GM19468 (cell line): ENCODE results near the gene BNC2.
"Not testable (repeated sequence)": the region's sequence is repeated elsewhere in the genome, so short reads cannot be mapped to it uniquely, and the experiment has no call there.

ENCODE experiments used
- ATAC-seq: cut with Tn5 transposase; IDR thresholded peaks from one replicate; pipeline ENCODE4 v1.9.1; 2021; ENCODE audit warnings: mild to moderate bottlenecking, moderate library complexity, moderate number of reproducible peaks; ENCODE audit not compliant: unreplicated experiment; ENCODE audit errors: extremely low read depth

The BNC2 gene

GRCh38 chr9:16484180-16484579, 386.3 kb downstream of the BNC2 start:
- no peak for ATAC-seq

GRCh38 chr9:16482764-16483163, 387.7 kb downstream of the BNC2 start:
- ATAC-seq = no peak

GRCh38 chr9:16480584-16480983, 389.9 kb downstream of the BNC2 start:
- ATAC-seq = not testable (repeated sequence)

- ATAC-seq = no peak
Measured at GRCh38 chr9:16475996-16476395, 394.5 kb downstream of the BNC2 start.

DNA sequence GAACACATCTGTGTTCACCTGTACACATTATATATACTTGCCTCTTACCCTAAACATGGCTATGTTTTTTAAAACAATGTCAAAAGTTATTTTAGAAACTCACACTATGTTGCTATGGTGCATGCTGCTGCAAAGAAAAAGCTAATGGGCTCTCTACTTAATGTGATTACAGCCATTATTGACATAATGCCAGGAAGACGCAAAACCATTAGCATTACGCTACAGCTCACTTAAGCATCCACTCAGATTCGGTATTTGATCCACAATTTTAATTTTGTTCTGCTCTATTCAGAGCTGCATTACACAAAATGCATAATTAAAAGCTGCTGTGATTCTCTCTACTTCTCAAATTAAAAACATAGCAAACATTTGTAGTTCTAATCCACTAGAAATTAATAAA, 395.2 kb downstream of the BNC2 start:
- ATAC-seq = no peak

- ATAC-seq = no peak
Measured at GRCh38 chr9:16469184-16469583, 401.3 kb downstream of the BNC2 start.

- ATAC-seq = no peak
Measured at GRCh38 chr9:16461851-16462250, 408.6 kb downstream of the BNC2 start.

DNA sequence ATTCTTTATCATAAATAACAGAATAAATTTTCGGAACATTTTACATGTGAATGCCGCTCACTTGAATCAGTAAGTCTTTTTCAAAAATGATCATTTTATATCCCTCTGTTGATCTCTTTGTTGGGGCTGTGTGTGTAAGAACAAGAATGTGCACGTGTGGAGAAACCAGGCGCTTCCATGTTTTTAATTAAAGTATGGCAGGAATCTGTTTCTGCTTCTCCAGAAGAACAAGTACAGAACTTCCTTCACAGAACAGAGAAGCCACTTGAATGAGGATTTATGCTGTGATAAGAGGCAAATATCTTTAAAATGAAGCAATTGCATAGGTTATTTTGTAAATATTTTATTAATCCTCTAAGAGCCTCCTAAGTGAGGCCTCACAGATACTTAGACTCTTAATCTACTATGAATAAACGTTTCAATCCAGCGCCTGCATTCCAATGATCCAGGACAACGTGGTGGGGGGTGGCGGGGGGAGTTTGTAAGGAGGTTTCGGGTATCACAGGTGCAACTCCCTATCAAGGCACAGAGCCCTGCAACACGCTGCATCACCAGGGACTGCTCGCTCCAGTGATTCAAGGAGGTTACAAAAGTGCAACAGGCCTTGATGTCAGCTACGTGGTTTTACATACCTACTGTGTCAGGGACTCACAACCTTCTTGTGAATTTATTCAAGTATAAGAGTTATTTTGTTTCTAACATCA, 409.2 kb downstream of the BNC2 start:
- no peak for ATAC-seq

DNA sequence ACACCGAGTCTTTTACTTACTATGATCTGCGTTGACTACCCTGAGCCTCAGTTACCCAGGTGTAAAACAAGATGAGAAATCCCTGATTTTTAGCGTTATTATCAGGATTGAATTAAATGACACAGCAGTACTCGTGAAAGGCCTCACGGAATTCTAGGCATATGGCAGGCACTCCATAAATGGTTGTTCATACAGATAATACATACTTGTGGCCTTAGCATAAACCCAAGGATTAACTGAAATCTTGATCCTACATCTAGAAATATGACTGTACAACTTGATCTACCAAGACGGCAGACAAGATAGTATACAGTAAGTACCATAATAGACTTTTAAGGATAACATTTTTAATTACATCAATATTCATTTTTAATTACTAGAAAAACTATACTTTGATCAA, 409.8 kb downstream of the BNC2 start:
- no peak for ATAC-seq

DNA sequence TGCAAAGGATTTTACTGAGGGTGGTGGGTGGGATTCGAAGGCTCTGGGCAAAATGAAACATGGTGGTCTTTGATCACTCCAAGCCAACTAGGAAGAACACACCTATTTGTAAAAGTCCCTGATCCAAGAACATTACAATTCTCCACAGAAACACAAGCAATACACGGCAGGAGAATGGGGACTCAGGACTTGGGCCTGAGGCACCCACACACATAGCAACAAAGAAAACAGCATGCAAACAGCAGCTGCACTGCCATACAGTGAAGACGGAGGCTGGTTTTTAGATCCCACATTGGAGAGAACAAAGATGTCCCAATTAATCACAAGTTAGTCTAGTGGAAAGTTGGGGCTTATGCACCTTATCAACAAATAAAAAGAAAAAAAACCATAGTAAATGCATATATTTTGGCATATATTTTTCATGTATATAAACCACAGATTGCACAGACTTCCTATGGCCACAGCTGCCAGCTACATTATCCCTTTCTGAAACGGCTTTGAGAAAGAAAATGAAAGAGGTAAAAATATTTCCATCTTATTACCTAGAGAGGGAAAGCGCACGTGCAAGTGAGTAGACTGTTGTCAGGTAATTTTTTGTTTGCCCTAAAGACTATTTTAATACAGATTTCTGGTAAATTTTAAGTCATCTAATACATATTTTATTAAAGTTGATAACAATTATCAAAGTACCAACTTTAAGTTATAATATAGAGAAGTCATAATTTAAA, 410.9 kb downstream of the BNC2 start:
- ATAC-seq = no peak

- ATAC-seq = no peak
Measured at GRCh38 chr9:16458696-16459420, 411.6 kb downstream of the BNC2 start.

DNA sequence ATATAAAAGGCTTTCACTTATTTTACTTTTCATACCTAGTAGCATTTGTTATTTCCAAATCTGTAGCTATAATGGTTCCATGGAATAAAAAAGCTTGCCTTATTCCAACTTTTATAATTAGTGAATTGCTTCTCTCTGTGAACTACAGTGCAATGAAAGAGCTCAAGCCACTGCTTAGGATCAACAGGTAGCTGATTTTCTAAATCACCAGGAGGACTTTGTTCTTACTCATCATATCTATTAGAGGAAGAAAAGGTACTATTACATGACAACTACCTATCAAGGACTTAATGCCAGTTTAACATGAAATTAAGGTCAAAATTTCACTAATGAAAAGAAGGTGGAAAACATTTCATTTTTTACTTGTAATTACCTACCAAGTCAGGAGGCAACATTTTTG, 414.6 kb downstream of the BNC2 start:
- no peak for ATAC-seq

- ATAC-seq = no peak
Measured at GRCh38 chr9:16453390-16453789, 417.1 kb downstream of the BNC2 start.

GRCh38 chr9:16450578-16450977, 419.9 kb downstream of the BNC2 start:
- no peak for ATAC-seq

DNA sequence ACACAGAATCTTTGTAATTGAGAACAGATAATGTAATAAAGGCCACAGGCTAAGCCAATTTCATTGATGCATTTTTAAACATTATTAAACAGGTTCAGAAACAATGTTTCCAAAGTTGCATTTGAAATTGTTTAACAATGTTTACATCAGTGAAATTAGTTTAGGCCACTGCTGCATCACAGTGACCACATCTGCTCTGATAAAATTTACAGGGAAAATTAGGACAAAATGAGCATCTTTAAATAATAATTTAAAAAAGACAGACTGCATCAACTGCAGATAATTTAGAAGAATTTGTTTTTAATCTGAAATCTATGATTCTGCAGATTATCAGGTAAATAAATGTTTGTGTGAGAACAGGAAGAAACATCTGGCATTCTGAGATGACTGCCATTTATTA, 420.4 kb downstream of the BNC2 start:
- ATAC-seq = no peak

DNA sequence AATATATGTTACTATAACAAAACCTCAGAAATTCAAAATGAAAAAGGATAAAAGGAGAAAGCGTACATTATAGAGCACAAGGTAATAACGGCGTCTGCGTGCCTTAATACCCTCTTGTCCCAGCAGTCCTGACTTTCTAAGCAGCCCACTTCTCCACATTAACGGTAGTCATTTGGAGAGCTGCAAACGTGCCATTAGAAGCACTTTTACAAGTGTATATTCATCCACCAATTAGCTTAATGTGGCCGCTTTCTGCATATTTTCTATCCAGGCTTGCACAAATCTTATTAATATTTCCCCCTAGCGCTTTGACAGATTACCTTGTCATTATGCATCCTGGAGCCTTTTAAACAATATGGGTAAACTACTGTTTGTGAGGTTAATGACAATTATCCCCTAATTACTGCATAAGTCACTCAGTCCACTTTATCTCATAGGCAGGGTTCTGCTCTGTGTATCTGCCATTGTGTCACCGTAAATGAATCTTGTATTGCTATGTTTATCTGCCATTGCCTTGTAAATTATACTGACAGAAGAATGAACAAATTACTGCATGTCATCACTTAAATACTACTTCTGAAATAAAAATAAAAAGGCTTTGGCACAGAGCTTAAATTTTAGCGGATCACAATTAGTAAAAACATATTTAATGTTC, 421.3 kb downstream of the BNC2 start:
- ATAC-seq = no peak

DNA sequence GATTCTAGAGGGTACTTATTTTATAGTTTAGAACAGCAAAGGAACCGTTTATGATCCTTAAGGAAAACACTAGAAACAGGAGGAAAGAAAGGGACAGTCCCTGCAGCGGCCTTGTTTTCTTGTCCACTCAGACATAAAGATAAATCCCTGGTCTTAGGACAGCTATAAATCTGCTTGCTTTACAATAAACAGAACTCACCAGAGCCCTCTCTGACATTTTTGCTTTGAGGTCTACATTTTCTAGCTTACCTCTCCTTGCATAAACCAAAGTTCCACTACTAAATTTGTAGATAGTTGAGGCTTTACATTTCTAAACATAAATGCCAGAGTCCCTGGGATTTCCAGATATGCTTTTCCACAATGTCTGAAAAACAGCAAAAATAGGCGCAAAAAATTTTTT, 422.5 kb downstream of the BNC2 start:
- ATAC-seq = no peak

DNA sequence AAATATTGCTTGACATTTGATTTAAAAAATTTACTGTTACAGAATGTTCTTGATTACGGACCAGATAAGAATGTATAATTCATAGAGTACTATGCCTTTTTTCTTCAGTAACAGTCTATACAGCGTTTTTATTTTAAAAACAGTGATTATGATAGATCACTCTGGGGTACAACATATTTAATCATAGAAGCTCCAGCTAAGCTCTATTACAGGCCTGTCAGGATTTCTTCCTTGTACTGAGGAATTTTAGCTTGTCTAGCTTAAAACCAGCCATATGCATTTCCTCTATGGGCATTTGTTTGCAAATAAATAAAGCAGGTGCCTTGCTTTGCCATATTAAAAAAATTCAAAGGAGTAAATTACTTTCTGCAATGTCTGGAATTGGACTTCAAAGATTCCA, 423.8 kb downstream of the BNC2 start:
- ATAC-seq = no peak

- ATAC-seq = no peak
Measured at GRCh38 chr9:16445141-16445920, 425.1 kb downstream of the BNC2 start.

- ATAC-seq = no peak
Measured at GRCh38 chr9:16442622-16443021, 427.8 kb downstream of the BNC2 start.
